ENCODE data around the gene ATP10A. TPM values are rescaled to one million over a fixed set of nuclear protein-coding genes. Genes with fewer than 3 reads are reported as not detected.

Gene ATP10A
- total and polyA plus RNA-seq, 2 of the 8 experiments (the other 6 are each of a cell fraction or from before 2014, with no cell fraction given), result 2.0 to 2.8 TPM

GRCh38 chr15:25852027-25852426 is 11.1 kb downstream of the ATP10A start:
- Histone ChIP-seq H3K56ac (replicated peaks; ENCODE audit: insufficient read length, low read depth, low read length) (no peak overlapping the region), H4K8ac (ENCODE audit: extremely low read depth, insufficient read depth, low read length) (no peak overlapping the region), H3K9me3 (ENCODE audit: insufficient read depth in 2 of 2, low read depth in 1 of 2, low read length in 1 of 2) (no peaks in the 10 kb centered on the region), H3K9ac (replicated peaks in 1 of 4; ENCODE audit: extremely low read depth in 1 of 4, low read depth in 3 of 4, low read length in 3 of 4) (no peak overlapping the region), H2BK20ac (ENCODE audit: low read length) (no peak overlapping the region), H4K20me1 (replicated peaks in 1 of 2; ENCODE audit: control insufficient read depth in 1 of 2, insufficient read depth in 2 of 2, low read length in 2 of 2) (no peaks in the 10 kb centered on the region), H3K79me1 (ENCODE audit: low read depth, low read length) (no peaks in the 10 kb centered on the region), H3K14ac (ENCODE audit: insufficient read length) (no peak overlapping the region), H2AFZ (ENCODE audit: low read length) (no peak overlapping the region), H3K4me1 (replicated peaks in 1 of 4; ENCODE audit: control insufficient read depth in 3 of 4, insufficient read depth in 4 of 4, low read length in 3 of 4) (peaks cover 8 to 20% (median 15%) of the 10 kb centered on the region in 4 experiments), H3K27me3 (replicated peaks in 1 of 4; ENCODE audit: control insufficient read depth in 3 of 4, extremely low read depth in 1 of 4, insufficient read depth in 3 of 4, low read length in 3 of 4) (no peaks in the 10 kb centered on the region), H3K4me2 (ENCODE audit: insufficient read depth in 1 of 2, low read depth in 2 of 2, low read length in 2 of 2) (no peak overlapping the region; a peak in 1 of 4 replicates), H3K36me3 (ENCODE audit: control insufficient read depth in 2 of 4, insufficient read depth in 4 of 4, low read length in 3 of 4) (no peaks in the 10 kb centered on the region), H3K79me2 (ENCODE audit: control insufficient read depth in 1 of 2, insufficient read depth in 2 of 2, low read length in 2 of 2) (no peaks in the 10 kb centered on the region), H2BK120ac (replicated peaks; ENCODE audit: low read depth, low read length) (no peak overlapping the region), H4K5ac (ENCODE audit: insufficient read length, low read depth, low read length) (no peak overlapping the region), H3K23ac (ENCODE audit: insufficient read length) (no peak overlapping the region), H2BK12ac (ENCODE audit: low read depth, low read length) (no peak overlapping the region), H3K23me2 (ENCODE audit: low read depth, low read length) (peaks cover 9% of the 10 kb centered on the region; the same call in 1 of the 2 replicates), H4K91ac (replicated peaks; ENCODE audit: insufficient read length, low read length) (no peak overlapping the region), H2BK15ac (ENCODE audit: low read length) (no peak overlapping the region), H3K27ac (ENCODE audit: low read depth, low read length) (no peak overlapping the region), H3K4ac (replicated peaks; ENCODE audit: insufficient read length, low read depth, low read length) (no peak overlapping the region), H3K4me3 (ENCODE audit: extremely low read depth in 1 of 4, insufficient read depth in 2 of 4, low read depth in 3 of 4, low read length in 4 of 4) (no peak overlapping the region), H2BK5ac (ENCODE audit: low read depth, low read length) (no peak overlapping the region), H3K18ac (ENCODE audit: extremely low read depth, low read length) (no peak overlapping the region), H2AK5ac (ENCODE audit: low read depth, low read length) (no peak overlapping the region)
- DNase-seq (ENCODE audit: low read depth in 1 of 2, low spot score in 2 of 2) (no peak), FAIRE-seq (no peak)
- no peak for TF ChIP-seq FOSL1 (IDR thresholded peaks at IDR 0.05; ENCODE audit: insufficient read depth, low read depth, low read length)
- CTCF ChIA-PET (ENCODE audit: partially characterized antibody), result no interaction called here
- POLR2A ChIA-PET (ENCODE audit: partially characterized antibody), result no interaction called here

All from H1 (cell line).